ENCODE measurements around the gene TMEM123.

The TMEM123 gene

GRCh38 chr11:102469196-102469821 is 16.7 kb upstream of the TMEM123 start:
- no peak for DNase-seq (ENCODE audit: low spot score)

GRCh38 chr11:102468616-102469195 is 16.1 kb upstream of the TMEM123 start:
- H3K27me3 ChIP-seq (ENCODE audit: insufficient read depth, poor library complexity, severe bottlenecking) = no peaks in the 10 kb centered on the region
- H3K4me1 ChIP-seq (ENCODE audit: insufficient read depth, poor library complexity, severe bottlenecking) = peaks cover 25% of the 10 kb centered on the region
- no peaks in the 10 kb centered on the region for H3K36me3 ChIP-seq (ENCODE audit: low read depth)
- DNase-seq (ENCODE audit: low spot score) = no peak
- H3K27ac ChIP-seq (ENCODE audit: poor library complexity, severe bottlenecking) = peak overlapping the region; percentile 27
- no peak for ATAC-seq (ENCODE audit: low read depth)
- no peak overlapping the region for H3K4me3 ChIP-seq (ENCODE audit: severe bottlenecking)
- TF ChIP-seq, protein P1, sequence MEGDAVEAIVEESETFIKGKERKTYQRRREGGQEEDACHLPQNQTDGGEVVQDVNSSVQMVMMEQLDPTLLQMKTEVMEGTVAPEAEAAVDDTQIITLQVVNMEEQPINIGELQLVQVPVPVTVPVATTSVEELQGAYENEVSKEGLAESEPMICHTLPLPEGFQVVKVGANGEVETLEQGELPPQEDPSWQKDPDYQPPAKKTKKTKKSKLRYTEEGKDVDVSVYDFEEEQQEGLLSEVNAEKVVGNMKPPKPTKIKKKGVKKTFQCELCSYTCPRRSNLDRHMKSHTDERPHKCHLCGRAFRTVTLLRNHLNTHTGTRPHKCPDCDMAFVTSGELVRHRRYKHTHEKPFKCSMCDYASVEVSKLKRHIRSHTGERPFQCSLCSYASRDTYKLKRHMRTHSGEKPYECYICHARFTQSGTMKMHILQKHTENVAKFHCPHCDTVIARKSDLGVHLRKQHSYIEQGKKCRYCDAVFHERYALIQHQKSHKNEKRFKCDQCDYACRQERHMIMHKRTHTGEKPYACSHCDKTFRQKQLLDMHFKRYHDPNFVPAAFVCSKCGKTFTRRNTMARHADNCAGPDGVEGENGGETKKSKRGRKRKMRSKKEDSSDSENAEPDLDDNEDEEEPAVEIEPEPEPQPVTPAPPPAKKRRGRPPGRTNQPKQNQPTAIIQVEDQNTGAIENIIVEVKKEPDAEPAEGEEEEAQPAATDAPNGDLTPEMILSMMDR (IDR thresholded peaks at IDR 0.05; ENCODE audit: poor library complexity, severe bottlenecking) = no peak
- H3K9me3 ChIP-seq (ENCODE audit: severe bottlenecking) = no peaks in the 10 kb centered on the region

More at GRCh38 chr11:102469196-102469821, 16.7 kb upstream of the TMEM123 start:
- Histone ChIP-seq H3K27ac (ENCODE audit: poor library complexity, severe bottlenecking) (peak overlapping the region; percentile 27), H3K4me1 (ENCODE audit: insufficient read depth, poor library complexity, severe bottlenecking) (peaks cover 25% of the 10 kb centered on the region), H3K9me3 (ENCODE audit: severe bottlenecking) (no peaks in the 10 kb centered on the region), H3K36me3 (ENCODE audit: low read depth) (no peaks in the 10 kb centered on the region), H3K4me3 (ENCODE audit: severe bottlenecking) (no peak overlapping the region), H3K27me3 (ENCODE audit: insufficient read depth, poor library complexity, severe bottlenecking) (no peaks in the 10 kb centered on the region)
- ATAC-seq (ENCODE audit: low read depth) = no peak; the same call in 2 of the 3 replicates
- TF ChIP-seq, protein P1 (IDR thresholded peaks at IDR 0.05; ENCODE audit: poor library complexity, severe bottlenecking) = no peak

DNA sequence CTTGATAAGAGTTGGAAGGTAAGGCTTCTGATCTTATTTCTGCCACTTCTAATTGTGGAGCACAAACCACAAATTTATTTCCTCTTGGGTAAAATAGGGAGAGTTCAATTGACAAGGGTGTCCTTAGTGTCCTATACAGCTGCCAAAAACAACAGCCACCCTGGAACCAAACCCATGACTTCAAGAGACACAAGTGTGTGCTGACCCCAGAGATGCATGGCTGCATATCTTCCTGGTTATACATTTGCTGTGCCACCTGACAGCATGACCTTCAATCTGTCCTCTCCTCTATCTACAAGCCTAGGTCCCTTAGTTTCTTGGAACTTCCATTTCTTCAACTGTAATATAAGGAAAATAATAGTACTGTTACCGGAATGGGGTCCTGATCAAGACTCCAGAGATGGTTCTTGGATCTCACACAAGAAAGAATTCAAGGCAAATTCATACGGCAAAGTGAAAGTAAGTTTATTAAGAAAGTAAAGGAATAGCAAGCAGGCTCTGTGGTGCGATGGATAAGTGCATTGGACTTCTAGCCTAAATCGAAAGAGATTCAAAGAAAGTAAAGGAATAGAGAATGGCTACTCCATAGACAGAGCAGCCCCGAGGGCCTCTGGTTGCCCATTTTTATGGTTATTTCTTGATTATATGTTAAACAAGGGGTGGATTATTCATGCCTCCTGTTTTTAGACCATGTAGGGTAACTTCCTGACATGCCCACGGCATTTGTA is 15.5 kb upstream of the TMEM123 start:
- peaks cover 25% of the 10 kb centered on the region for H3K4me1 ChIP-seq (ENCODE audit: insufficient read depth, poor library complexity, severe bottlenecking)
- H3K27ac ChIP-seq (ENCODE audit: poor library complexity, severe bottlenecking) = no peak overlapping the region
- no peaks in the 10 kb centered on the region for H3K36me3 ChIP-seq (ENCODE audit: low read depth)
- ATAC-seq (ENCODE audit: low read depth) (no peak), DNase-seq (ENCODE audit: low spot score) (no peak)
- H3K27me3 ChIP-seq (ENCODE audit: insufficient read depth, poor library complexity, severe bottlenecking) = no peaks in the 10 kb centered on the region
- H3K9me3 ChIP-seq (ENCODE audit: severe bottlenecking) = no peaks in the 10 kb centered on the region
- TF ChIP-seq, protein P1 (IDR thresholded peaks at IDR 0.05; ENCODE audit: poor library complexity, severe bottlenecking) = no peak
- no peak overlapping the region for H3K4me3 ChIP-seq (ENCODE audit: severe bottlenecking)

GRCh38 chr11:102467080-102467708 is 14.6 kb upstream of the TMEM123 start:
- no peaks in the 10 kb centered on the region for H3K9me3 ChIP-seq (ENCODE audit: severe bottlenecking)
- peak; percentile 77 for ATAC-seq (ENCODE audit: low read depth)
- no peaks in the 10 kb centered on the region for H3K36me3 ChIP-seq (ENCODE audit: low read depth)
- TF ChIP-seq, protein P1 (IDR thresholded peaks at IDR 0.05; ENCODE audit: poor library complexity, severe bottlenecking) = no peak
- H3K4me3 ChIP-seq (ENCODE audit: severe bottlenecking) = no peak overlapping the region
- no peak overlapping the region for H3K27ac ChIP-seq (ENCODE audit: poor library complexity, severe bottlenecking)
- H3K27me3 ChIP-seq (ENCODE audit: insufficient read depth, poor library complexity, severe bottlenecking) = no peaks in the 10 kb centered on the region
- peaks cover 25% of the 10 kb centered on the region for H3K4me1 ChIP-seq (ENCODE audit: insufficient read depth, poor library complexity, severe bottlenecking)
- DNase-seq (ENCODE audit: low spot score) = no peak

Data from RWPE2 (cell line).